ENCODE data around the gene R3HDM4.
"Not testable (repeated sequence)": the region's sequence is repeated elsewhere in the genome, so short reads cannot be mapped to it uniquely, and the experiment has no call there.

Gene R3HDM4

GRCh38 chr19:911197-912033, 1.6 kb downstream of the R3HDM4 start:
- no peak for DNase-seq

- no peak for DNase-seq
Measured at GRCh38 chr19:907183-907853, 5.7 kb downstream of the R3HDM4 start.

GRCh38 chr19:906480-906879, 6.5 kb downstream of the R3HDM4 start:
- DNase-seq = no peak

- DNase-seq = no peak
Measured at GRCh38 chr19:904545-904944, 8.5 kb downstream of the R3HDM4 start.

- DNase-seq = no peak
Measured at GRCh38 chr19:903266-903797, 9.7 kb downstream of the R3HDM4 start.

GRCh38 chr19:902446-903226, 10.4 kb downstream of the R3HDM4 start:
- DNase-seq = no peak

GRCh38 chr19:902093-902370, 11.0 kb downstream of the R3HDM4 start:
- no peak for DNase-seq

GRCh38 chr19:901216-902092, 11.6 kb downstream of the R3HDM4 start:
- no peak for DNase-seq

GRCh38 chr19:900302-901111, 12.5 kb downstream of the R3HDM4 start:
- no peak for DNase-seq

- no peak for DNase-seq
Measured at GRCh38 chr19:900043-900301, 13.0 kb downstream of the R3HDM4 start.

- DNase-seq = no peak
Measured at GRCh38 chr19:899336-900042, 13.5 kb downstream of the R3HDM4 start.

- no peak for DNase-seq
Measured at GRCh38 chr19:898663-899062, 14.4 kb downstream of the R3HDM4 start.

- DNase-seq = no peak
Measured at GRCh38 chr19:897442-898039, 15.5 kb downstream of the R3HDM4 start.

GRCh38 chr19:896999-897398, 16.0 kb downstream of the R3HDM4 start:
- no peak for DNase-seq

- no peak for DNase-seq
Measured at GRCh38 chr19:896434-896833, 16.6 kb downstream of the R3HDM4 start.

GRCh38 chr19:892894-893689, 19.9 kb downstream of the R3HDM4 start, which contains the start of the genes MED16 and RNU6-9:
MED16 (minus strand) TSS chr19:893187; CDS start chr19:891131, 2,056 bp downstream.
RNU6-9 (plus strand) TSS chr19:893484.
- peak; percentile 97 for DNase-seq

GRCh38 chr19:892243-892893, 20.7 kb downstream of the R3HDM4 start:
- peak; percentile 26 for DNase-seq

- DNase-seq = not testable (repeated sequence)
Measured at GRCh38 chr19:891421-892200, 21.4 kb downstream of the R3HDM4 start.

Measured in RPMI8226 (cell line).